Esophagus squamous epithelium (tissue), 5 donors: ENCODE data around the gene CPLANE1. TPM values are rescaled to one million over a fixed set of nuclear protein-coding genes. Genes with fewer than 3 reads are reported as not detected.

Experiments
- DNase-seq: peaks from one replicate; lab custom pipeline; 2025; lab: John Stamatoyannopoulos, UW
- H3K27ac ChIP-seq, 4 donors: fragments of 200-600 bp; sonication (generic); one replicate each; pipeline ENCODE4 v1.5.1; 2016 to 2019; ENCODE audit warnings: mild to moderate bottlenecking in 1 of 4
- H3K27me3 ChIP-seq, 4 donors: fragments of 200-600 bp; sonication (generic); 1 replicate in 3 of 4; 2 replicates in 1 of 4; pipeline versions ENCODE4 v1.5.1 to v1.6.0; 2017 to 2021; ENCODE audit warnings: antibody characterized with exemption in 1 of 4
- H3K36me3 ChIP-seq, 3 donors: fragments of 200-600 bp; sonication (generic); one replicate each; pipeline ENCODE4 v1.5.1; 2016 to 2019
- H3K4me1 ChIP-seq, 3 donors: fragments of 200-600 bp; sonication (generic); one replicate each; pipeline ENCODE4 v1.5.1; 2017 to 2019
- H3K4me3 ChIP-seq, 4 donors: fragments of 200-600 bp; sonication (generic); 1 replicate in 3 of 4; 2 replicates in 1 of 4; pipeline ENCODE4 v1.5.1; 2016 to 2019; ENCODE audit warnings: mild to moderate bottlenecking in 2 of 4, moderate library complexity in 1 of 4
- H3K9me3 ChIP-seq, 3 donors: fragments of 200-600 bp; sonication (generic); one replicate each; pipeline ENCODE4 v1.5.1; 2016 to 2019
- POLR2A ChIP-seq, 4 donors: fragments of 450-650 bp; IDR thresholded peaks; one replicate each; pipeline ENCODE4 v1.6.1; 2017; ENCODE audit warnings: antibody characterized with exemption in 4 of 4, mild to moderate bottlenecking in 4 of 4, moderate library complexity in 3 of 4
- WGBS, 2 donors: methylation state at CpG; one replicate each; pipeline ENCODE4 v1.1.5; 2018; 5-methylcytosine and 5-hydroxymethylcytosine counted together
- intact Hi-C: fragments of 100-400 bp; cut with DNase I; formaldehyde crosslinking; loops from one replicate; pipeline ENCODE4 v1.15.0; 2022
- total RNA-seq, 4 donors: library from RNA; depleted of rRNA; stranded (reverse); fragments of >200 nt; gene quantifications; one replicate each; pipeline ENCODE4 v1.1.0, GENCODE V29; 2016
- TF ChIP-seq, protein P1 (sequence below), 6 experiments: fragments of 450-650 bp in 4 of 6; fragments of 200-600 bp in 2 of 6; sonication (generic) in 2 of 6; IDR thresholded peaks; one replicate each; pipeline ENCODE4 v1.5.1; 2016 to 2019; ENCODE audit warnings: antibody characterized with exemption in 6 of 6, mild to moderate bottlenecking in 4 of 6, moderate library complexity in 4 of 6
- donor health status: DM: yes; HTN: yes; CAD: no.

The CPLANE1 gene
- total RNA-seq, 4 donors from 2014 or later: 8.0 to 17.5 (median 11.5) TPM

DNA sequence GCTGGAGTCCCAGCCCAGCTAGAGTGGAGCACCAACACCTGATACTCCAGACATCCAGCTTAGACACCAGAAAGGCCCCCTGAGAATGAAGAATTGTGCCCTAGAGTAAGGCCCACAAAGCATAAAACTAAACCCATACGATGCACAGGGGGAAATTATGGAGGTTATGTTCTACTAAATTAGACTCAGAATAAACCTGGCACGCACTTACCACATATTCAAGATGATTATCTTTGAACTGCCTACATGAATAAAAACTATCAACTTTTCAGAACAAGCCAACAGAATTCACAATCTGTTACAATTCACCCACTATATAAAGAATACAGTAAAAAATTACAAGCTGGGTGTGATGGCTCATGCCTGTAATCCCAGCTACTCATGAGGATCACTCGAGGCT lies 168.5 kb downstream of the CPLANE1 start:
- 96 to 97% methylated on average over 3 of the region's 3 CpGs for WGBS, 2 donors
- H3K9me3 ChIP-seq: no peaks in the 10 kb centered on the region
- intact Hi-C loops: no loop called here

GRCh38 chr5:37077146-37077545 lies 172.0 kb downstream of the CPLANE1 start:
- intact Hi-C loops: no loop called here
- Histone ChIP-seq H3K27ac (no peak overlapping the region), H3K9me3 (no peaks in the 10 kb centered on the region), H3K27me3 (no peaks in the 10 kb centered on the region), H3K4me1 (no peaks in the 10 kb centered on the region), H3K36me3 (peaks cover 0 to 22% (median 0%) of the 10 kb centered on the region in 3 donors), H3K4me3 (no peak overlapping the region)
- no peak for DNase-seq
- TF ChIP-seq POLR2A (IDR thresholded peaks at IDR 0.05): no peak
- TF ChIP-seq, protein P1, sequence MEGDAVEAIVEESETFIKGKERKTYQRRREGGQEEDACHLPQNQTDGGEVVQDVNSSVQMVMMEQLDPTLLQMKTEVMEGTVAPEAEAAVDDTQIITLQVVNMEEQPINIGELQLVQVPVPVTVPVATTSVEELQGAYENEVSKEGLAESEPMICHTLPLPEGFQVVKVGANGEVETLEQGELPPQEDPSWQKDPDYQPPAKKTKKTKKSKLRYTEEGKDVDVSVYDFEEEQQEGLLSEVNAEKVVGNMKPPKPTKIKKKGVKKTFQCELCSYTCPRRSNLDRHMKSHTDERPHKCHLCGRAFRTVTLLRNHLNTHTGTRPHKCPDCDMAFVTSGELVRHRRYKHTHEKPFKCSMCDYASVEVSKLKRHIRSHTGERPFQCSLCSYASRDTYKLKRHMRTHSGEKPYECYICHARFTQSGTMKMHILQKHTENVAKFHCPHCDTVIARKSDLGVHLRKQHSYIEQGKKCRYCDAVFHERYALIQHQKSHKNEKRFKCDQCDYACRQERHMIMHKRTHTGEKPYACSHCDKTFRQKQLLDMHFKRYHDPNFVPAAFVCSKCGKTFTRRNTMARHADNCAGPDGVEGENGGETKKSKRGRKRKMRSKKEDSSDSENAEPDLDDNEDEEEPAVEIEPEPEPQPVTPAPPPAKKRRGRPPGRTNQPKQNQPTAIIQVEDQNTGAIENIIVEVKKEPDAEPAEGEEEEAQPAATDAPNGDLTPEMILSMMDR (IDR thresholded peaks at IDR 0.05): no peak
- 74 to 92% methylated on average over 1 of the region's 1 CpG for WGBS, 2 donors

More for the DNA sequence above, 168.5 kb downstream of the CPLANE1 start:
- peaks cover 0 to 39% (median 0%) of the 10 kb centered on the region in 3 donors for H3K36me3 ChIP-seq
- H3K4me1 ChIP-seq: no peaks in the 10 kb centered on the region
- no peaks in the 10 kb centered on the region for H3K27me3 ChIP-seq
- H3K27ac ChIP-seq: no peak overlapping the region
- no peak for DNase-seq
- H3K4me3 ChIP-seq: no peak overlapping the region
- TF ChIP-seq, protein P1 (IDR thresholded peaks at IDR 0.05): no peak
- TF ChIP-seq POLR2A (IDR thresholded peaks at IDR 0.05): no peak

- Histone ChIP-seq H3K4me3 (no peak overlapping the region), H3K9me3 (no peaks in the 10 kb centered on the region), H3K27ac (no peak overlapping the region), H3K27me3 (no peaks in the 10 kb centered on the region), H3K4me1 (no peaks in the 10 kb centered on the region), H3K36me3 (peaks cover 0 to 22% (median 0%) of the 10 kb centered on the region in 3 donors)
- 85 to 88% methylated on average over 3 of the region's 3 CpGs for WGBS, 2 donors
- no peak for TF ChIP-seq POLR2A (IDR thresholded peaks at IDR 0.05)
- TF ChIP-seq, protein P1 (IDR thresholded peaks at IDR 0.05): no peak
- intact Hi-C loops: no loop called here
- no peak for DNase-seq
These were observed 173.7 kb downstream of the CPLANE1 start for GRCh38 chr5:37075399-37075950.

- Histone ChIP-seq H3K27ac (no peak overlapping the region), H3K36me3 (peaks cover 0 to 2% (median 0%) of the 10 kb centered on the region in 3 donors), H3K27me3 (no peaks in the 10 kb centered on the region), H3K4me1 (no peaks in the 10 kb centered on the region), H3K9me3 (no peaks in the 10 kb centered on the region), H3K4me3 (no peak overlapping the region)
- DNase-seq: no peak
- intact Hi-C loops: no loop called here
- 52% methylated on average over 1 of the region's 1 CpG for WGBS, 2 donors
- TF ChIP-seq, protein P1 (IDR thresholded peaks at IDR 0.05): no peak
- TF ChIP-seq POLR2A (IDR thresholded peaks at IDR 0.05): no peak
These were observed 177.1 kb downstream of the CPLANE1 start for GRCh38 chr5:37071901-37072581.

DNA sequence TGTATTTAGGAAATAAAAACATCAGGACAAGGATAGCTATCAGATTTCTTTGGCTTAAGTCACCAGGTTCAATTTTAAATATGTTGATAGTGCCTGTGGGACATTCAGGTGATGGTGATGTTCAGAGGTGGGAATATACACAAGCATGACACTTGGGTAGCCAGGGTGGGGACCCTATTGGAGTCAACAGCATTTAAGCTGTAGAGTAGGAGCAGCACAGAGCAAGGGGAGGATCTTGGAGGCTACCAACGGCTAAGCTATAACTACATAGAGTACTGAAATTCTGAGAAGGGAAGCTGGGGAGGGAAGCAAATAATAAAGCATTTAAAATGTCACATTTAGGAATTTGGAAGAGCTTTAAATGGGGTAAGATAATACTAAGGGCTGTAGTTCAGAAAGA lies 177.7 kb downstream of the CPLANE1 start:
- WGBS, 2 donors: 76 to 94% methylated on average over 1 of the region's 1 CpG
- H3K27me3 ChIP-seq: no peaks in the 10 kb centered on the region

More for the DNA sequence above, 177.7 kb downstream of the CPLANE1 start:
- intact Hi-C loops: no loop called here
- Histone ChIP-seq H3K9me3 (no peaks in the 10 kb centered on the region), H3K4me1 (no peaks in the 10 kb centered on the region), H3K27ac (no peak overlapping the region), H3K36me3 (peaks cover 0 to 7% (median 0%) of the 10 kb centered on the region in 3 donors), H3K4me3 (no peak overlapping the region)
- no peak for DNase-seq
- TF ChIP-seq POLR2A (IDR thresholded peaks at IDR 0.05): no peak
- TF ChIP-seq, protein P1 (IDR thresholded peaks at IDR 0.05): no peak
